PC-3 (cell line): ENCODE results near the gene FGFR3. TPM values are rescaled to one million over a fixed set of nuclear protein-coding genes. Genes with fewer than 3 reads are reported as not detected.

ENCODE experiments used
- ATAC-seq: fragments of 200-7000 bp; cut with Tn5 transposase; 2 replicates; pipeline ENCODE4 v1.9.1; 2020; ENCODE audit warnings: mild to moderate bottlenecking, moderate library complexity
- BruUV-seq: library from RNA; stranded (reverse); fragments of 400-500 nt; replicated peaks from 2 replicates; lab custom pipeline; 2021; lab: Mats Ljungman, UMichigan
- CTCF ChIA-PET: fragments of 300-600 bp; sonication (Branson Sonifier 250); formaldehyde crosslinking; loops from one replicate; lab custom pipeline; 2022; ENCODE audit warnings: antibody characterized with exemption; lab: Charles Lee
- POLR2A ChIA-PET: fragments of 300-600 bp; sonication (Branson Sonifier 250); formaldehyde crosslinking; loops from one replicate; lab custom pipeline; 2022; ENCODE audit warnings: antibody characterized with exemption; ENCODE audit not compliant: unreplicated experiment; lab: Charles Lee
- DNase-seq: peaks from one replicate; pipeline ENCODE4 v3.0.0-alpha.2; 2015
- H2AFZ ChIP-seq: fragments of 300-600 bp; sonication (generic); 2 replicates; pipeline ENCODE4 v1.6.0; 2016; ENCODE audit warnings: antibody characterized with exemption, low read length
- H3F3A ChIP-seq: fragments of 300-600 bp; sonication (generic); one replicate; pipeline ENCODE4 v1.6.0; 2017; ENCODE audit warnings: antibody characterized with exemption, low read length, control low read depth, mild to moderate bottlenecking; ENCODE audit not compliant: unreplicated experiment
- H3K27ac ChIP-seq: fragments of 300-600 bp; sonication (generic); 2 replicates; pipeline ENCODE4 v1.5.1; 2016; ENCODE audit warnings: mild to moderate bottlenecking, low read length
- H3K27me3 ChIP-seq: fragments of 300-600 bp; sonication (generic); 2 replicates; pipeline ENCODE4 v1.6.1; 2016; ENCODE audit warnings: low read length, mixed read lengths
- H3K36me3 ChIP-seq: fragments of 300-600 bp; sonication (generic); 2 replicates; pipeline ENCODE4 v1.6.1; 2016; ENCODE audit warnings: low read depth, mixed run types, low read length, mixed read lengths
- H3K4me1 ChIP-seq: fragments of 300-600 bp; sonication (generic); 2 replicates; pipeline ENCODE4 v1.5.1; 2016; ENCODE audit warnings: low read length; ENCODE audit not compliant: insufficient read depth
- H3K4me2 ChIP-seq: fragments of 300-600 bp; sonication (generic); 2 replicates; pipeline ENCODE4 v1.6.0; 2016; ENCODE audit warnings: low read length
- H3K4me3 ChIP-seq: fragments of 300-600 bp; sonication (generic); 2 replicates; pipeline ENCODE4 v1.5.1; 2016; ENCODE audit warnings: mild to moderate bottlenecking, low read length, mixed read lengths
- H3K79me2 ChIP-seq: fragments of 300-600 bp; sonication (generic); 2 replicates; pipeline ENCODE4 v1.6.1; 2017; ENCODE audit warnings: low read length, mixed read lengths
- H3K9ac ChIP-seq: fragments of 300-600 bp; sonication (generic); 2 replicates; pipeline ENCODE4 v1.6.0; 2016; ENCODE audit warnings: mild to moderate bottlenecking, low read length
- H3K9me2 ChIP-seq: fragments of 300-600 bp; sonication (generic); replicated peaks from 2 replicates; pipeline ENCODE4 v1.6.1; 2016; ENCODE audit warnings: mixed run types, low read length, mixed read lengths
- H3K9me3 ChIP-seq: fragments of 300-600 bp; sonication (generic); 2 replicates; pipeline ENCODE4 v1.6.1; 2016; ENCODE audit warnings: low read length, mixed read lengths
- H4K20me1 ChIP-seq: fragments of 300-600 bp; sonication (generic); 2 replicates; pipeline ENCODE4 v1.6.1; 2016; ENCODE audit warnings: low read length, mixed read lengths
- EZH2 ChIP-seq: fragments of 300-600 bp; sonication (generic); IDR thresholded peaks from one replicate; pipeline ENCODE4 v1.6.1; 2017; ENCODE audit warnings: antibody characterized with exemption, mild to moderate bottlenecking, low read length; ENCODE audit not compliant: unreplicated experiment
- EZH2phosphoT487 ChIP-seq: fragments of 300-600 bp; sonication (generic); IDR thresholded peaks from 2 replicates; pipeline ENCODE4 v1.6.1; 2018; ENCODE audit warnings: mild to moderate bottlenecking, antibody characterized with exemption, low read length, borderline replicate concordance
- intact Hi-C: fragments of 100-400 bp; cut with micrococcal nuclease; formaldehyde crosslinking; loops from 2 replicates; pipeline ENCODE4 v1.9.0; 2023
- total RNA-seq: library from RNA; depleted of rRNA; stranded (reverse); fragments of >200 nt; gene quantifications from 2 replicates; pipeline ENCODE4 v1.2.3, GENCODE V29; 2014
- TF ChIP-seq, protein P1 (sequence below): fragments of 300-600 bp; sonication (generic); conservative IDR thresholded peaks from 2 replicates; pipeline ENCODE4 v1.5.1; 2017; ENCODE audit warnings: antibody characterized with exemption, low read depth, mild to moderate bottlenecking, low read length

The FGFR3 gene
- total RNA-seq, 1 experiment from 2014 or later, result 0.11 TPM

DNA sequence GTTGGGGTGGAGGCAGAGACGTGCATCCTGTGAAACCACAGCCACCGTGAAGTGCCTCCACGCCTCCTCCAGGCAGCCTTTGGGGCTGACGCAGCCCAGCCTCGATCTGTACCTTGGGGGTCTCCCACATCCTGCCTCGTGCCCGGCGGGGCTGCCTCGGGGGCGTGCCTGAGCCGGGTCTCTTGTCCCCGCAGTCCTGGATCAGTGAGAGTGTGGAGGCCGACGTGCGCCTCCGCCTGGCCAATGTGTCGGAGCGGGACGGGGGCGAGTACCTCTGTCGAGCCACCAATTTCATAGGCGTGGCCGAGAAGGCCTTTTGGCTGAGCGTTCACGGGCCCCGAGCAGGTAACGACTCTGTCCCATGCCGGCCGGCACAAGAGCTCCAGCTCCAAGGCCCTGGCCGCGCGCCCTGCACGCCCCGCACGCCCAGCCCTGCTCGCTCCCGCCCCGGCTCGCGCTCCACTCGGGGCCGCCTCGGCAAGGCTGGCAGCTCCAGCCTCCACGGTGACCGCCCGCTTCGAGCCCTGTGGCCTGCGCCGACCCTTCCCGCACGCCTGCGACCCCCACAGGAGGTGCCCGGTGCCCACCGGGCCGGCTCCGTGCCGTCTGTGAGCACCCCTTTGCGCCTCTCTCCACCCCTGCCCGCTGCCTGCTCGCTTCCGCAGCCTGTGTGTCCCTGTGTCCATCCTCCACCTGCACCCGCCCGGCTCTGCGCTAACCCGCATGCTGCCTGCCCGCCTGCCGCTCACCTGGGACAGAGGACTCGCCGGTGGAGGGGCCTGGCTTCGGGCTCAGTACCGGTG, 9.8 kb downstream of the FGFR3 start:
- CTCF ChIA-PET, result no interaction called here
- Histone ChIP-seq H3K9me3 (no peaks in the 10 kb centered on the region), H3K4me3 (no peak overlapping the region), H3K27ac (no peak overlapping the region), H4K20me1 (no peaks in the 10 kb centered on the region), H3F3A (no peaks in the 10 kb centered on the region), H3K36me3 (no peaks in the 10 kb centered on the region), H3K9ac (no peak overlapping the region), H3K27me3 (no peaks in the 10 kb centered on the region), H2AFZ (no peak overlapping the region), H3K4me1 (no peaks in the 10 kb centered on the region), H3K4me2 (no peak overlapping the region), H3K79me2 (no peaks in the 10 kb centered on the region), H3K9me2 (no peaks in the 10 kb centered on the region)
- TF ChIP-seq, protein P1, sequence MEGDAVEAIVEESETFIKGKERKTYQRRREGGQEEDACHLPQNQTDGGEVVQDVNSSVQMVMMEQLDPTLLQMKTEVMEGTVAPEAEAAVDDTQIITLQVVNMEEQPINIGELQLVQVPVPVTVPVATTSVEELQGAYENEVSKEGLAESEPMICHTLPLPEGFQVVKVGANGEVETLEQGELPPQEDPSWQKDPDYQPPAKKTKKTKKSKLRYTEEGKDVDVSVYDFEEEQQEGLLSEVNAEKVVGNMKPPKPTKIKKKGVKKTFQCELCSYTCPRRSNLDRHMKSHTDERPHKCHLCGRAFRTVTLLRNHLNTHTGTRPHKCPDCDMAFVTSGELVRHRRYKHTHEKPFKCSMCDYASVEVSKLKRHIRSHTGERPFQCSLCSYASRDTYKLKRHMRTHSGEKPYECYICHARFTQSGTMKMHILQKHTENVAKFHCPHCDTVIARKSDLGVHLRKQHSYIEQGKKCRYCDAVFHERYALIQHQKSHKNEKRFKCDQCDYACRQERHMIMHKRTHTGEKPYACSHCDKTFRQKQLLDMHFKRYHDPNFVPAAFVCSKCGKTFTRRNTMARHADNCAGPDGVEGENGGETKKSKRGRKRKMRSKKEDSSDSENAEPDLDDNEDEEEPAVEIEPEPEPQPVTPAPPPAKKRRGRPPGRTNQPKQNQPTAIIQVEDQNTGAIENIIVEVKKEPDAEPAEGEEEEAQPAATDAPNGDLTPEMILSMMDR, result no peak
- no peak for TF ChIP-seq EZH2phosphoT487
- TF ChIP-seq EZH2, result no peak
- DNase-seq, result no peak
- POLR2A ChIA-PET, result no interaction called here
- no TSS peak for BruUV-seq
- ATAC-seq, result no peak
- intact Hi-C loops, result no loop called here

GRCh38 chr4:1803523-1804423, 10.7 kb downstream of the FGFR3 start:
- Histone ChIP-seq H3F3A (no peaks in the 10 kb centered on the region), H3K4me2 (no peak overlapping the region), H3K4me1 (no peaks in the 10 kb centered on the region), H3K9ac (no peak overlapping the region), H3K27ac (no peak overlapping the region), H2AFZ (no peak overlapping the region), H3K9me3 (no peaks in the 10 kb centered on the region), H4K20me1 (no peaks in the 10 kb centered on the region), H3K79me2 (no peaks in the 10 kb centered on the region), H3K36me3 (no peaks in the 10 kb centered on the region), H3K4me3 (no peak overlapping the region), H3K9me2 (no peaks in the 10 kb centered on the region), H3K27me3 (no peaks in the 10 kb centered on the region)
- intact Hi-C loops, result no loop called here
- CTCF ChIA-PET, result no interaction called here
- TF ChIP-seq, protein P1, result no peak
- no peak for DNase-seq
- no peak for ATAC-seq
- BruUV-seq, result no TSS peak
- POLR2A ChIA-PET, result no interaction called here
